Body of pancreas (tissue), 4 donors: ENCODE data around the gene TENM4.

ENCODE experiments used
- POLR2A ChIP-seq, 3 donors: fragments of 450-650 bp; IDR thresholded peaks; one replicate each; pipeline ENCODE4 v1.6.1; 2016; ENCODE audit warnings: antibody characterized with exemption in 3 of 3, mild to moderate bottlenecking in 2 of 3
- TF ChIP-seq, protein P1 (sequence below), 7 experiments: fragments of 450-650 bp in 4 of 7; fragments of 200-600 bp in 3 of 7; sonication (generic) in 3 of 7; IDR thresholded peaks; one replicate each; pipeline ENCODE4 v1.5.1; 2016 to 2019; ENCODE audit warnings: antibody characterized with exemption in 7 of 7

DNA sequence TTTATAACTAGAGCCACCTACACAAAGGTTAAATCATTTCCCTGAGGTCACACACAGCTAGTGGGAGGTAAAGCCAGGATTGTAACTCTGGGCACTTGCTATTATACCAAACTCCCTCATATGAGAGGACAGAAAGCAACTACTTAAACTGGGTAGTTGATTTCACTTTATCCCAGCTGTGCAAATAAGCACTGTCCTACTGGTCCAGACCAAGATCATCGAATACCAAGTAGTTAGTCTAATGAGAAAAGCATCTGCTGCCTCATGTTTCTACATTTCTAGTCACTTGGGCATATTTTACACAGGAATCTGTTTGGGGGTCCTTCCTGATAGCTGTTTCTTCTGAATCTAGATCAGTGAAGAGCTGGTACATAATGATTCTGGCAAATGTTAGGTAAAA is 687.5 kb downstream of the TENM4 start:
- TF ChIP-seq, protein P1, sequence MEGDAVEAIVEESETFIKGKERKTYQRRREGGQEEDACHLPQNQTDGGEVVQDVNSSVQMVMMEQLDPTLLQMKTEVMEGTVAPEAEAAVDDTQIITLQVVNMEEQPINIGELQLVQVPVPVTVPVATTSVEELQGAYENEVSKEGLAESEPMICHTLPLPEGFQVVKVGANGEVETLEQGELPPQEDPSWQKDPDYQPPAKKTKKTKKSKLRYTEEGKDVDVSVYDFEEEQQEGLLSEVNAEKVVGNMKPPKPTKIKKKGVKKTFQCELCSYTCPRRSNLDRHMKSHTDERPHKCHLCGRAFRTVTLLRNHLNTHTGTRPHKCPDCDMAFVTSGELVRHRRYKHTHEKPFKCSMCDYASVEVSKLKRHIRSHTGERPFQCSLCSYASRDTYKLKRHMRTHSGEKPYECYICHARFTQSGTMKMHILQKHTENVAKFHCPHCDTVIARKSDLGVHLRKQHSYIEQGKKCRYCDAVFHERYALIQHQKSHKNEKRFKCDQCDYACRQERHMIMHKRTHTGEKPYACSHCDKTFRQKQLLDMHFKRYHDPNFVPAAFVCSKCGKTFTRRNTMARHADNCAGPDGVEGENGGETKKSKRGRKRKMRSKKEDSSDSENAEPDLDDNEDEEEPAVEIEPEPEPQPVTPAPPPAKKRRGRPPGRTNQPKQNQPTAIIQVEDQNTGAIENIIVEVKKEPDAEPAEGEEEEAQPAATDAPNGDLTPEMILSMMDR (IDR thresholded peaks at IDR 0.05) = no peak
- no peak for TF ChIP-seq POLR2A (IDR thresholded peaks at IDR 0.05)
